Kidney glomerular epithelial cell (primary cell): ENCODE results near the gene TIMM8B.
"Not testable (repeated sequence)": the region's sequence is repeated elsewhere in the genome, so short reads cannot be mapped to it uniquely, and the experiment has no call there.

Experiments used
- DNase-seq: peaks from one replicate; lab custom pipeline; 2025; lab: John Stamatoyannopoulos, UW

TIMM8B gene

GRCh38 chr11:112086422-112087191 is at the start of gene TIMM8B, which contains the start of gene SDHD:
TIMM8B (minus strand) TSS chr11:112086756; CDS start chr11:112086723, 33 bp downstream.
SDHD (plus strand) TSS chr11:112086873; CDS start chr11:112086908, 35 bp downstream.
- peak; percentile 93 for DNase-seq

GRCh38 chr11:112134473-112134872 is 47.9 kb upstream of the TIMM8B start:
- no peak for DNase-seq

DNA sequence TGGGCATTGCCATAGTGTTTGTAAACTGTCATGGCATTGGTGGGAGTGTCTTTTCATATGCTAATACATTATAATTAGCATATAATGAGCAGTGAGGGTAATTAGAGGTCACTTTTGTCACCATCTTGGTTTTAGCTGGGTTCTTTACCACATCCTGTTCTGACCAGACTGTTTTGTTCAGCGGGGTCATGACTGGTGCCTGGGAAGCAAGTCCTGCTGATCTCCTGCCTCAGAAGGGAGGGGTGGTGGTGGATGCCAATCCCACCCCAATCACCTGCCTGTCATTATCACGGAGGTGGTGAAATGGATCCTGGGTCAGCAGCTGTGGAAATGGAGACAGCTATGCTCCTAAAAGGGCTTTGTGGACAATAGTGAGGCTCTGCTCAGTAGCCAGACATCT is 46.2 kb upstream of the TIMM8B start:
- no peak for DNase-seq

DNA sequence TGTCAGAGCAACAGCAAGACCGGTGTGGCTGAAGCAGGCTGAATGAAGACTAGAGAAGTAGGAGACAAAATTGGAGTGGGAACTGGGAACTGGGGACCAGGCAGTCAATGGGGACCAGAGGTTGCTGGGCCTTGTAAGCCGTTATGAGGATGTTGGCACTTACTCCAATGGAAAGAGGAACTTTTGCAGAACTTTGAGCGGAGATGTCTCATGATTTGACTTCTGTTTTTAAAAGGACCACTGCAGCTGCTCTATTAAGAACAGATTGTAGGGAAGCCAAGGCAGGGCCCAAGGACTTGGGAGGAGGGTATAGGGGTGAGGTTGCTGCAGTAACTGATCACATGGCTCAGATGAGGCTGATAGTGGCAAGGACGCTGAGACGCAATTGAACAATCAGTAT is 43.1 kb upstream of the TIMM8B start:
- no peak for DNase-seq

- DNase-seq = peak; percentile 43
Observed at GRCh38 chr11:112128483-112129121, 42.0 kb upstream of the TIMM8B start.

DNA sequence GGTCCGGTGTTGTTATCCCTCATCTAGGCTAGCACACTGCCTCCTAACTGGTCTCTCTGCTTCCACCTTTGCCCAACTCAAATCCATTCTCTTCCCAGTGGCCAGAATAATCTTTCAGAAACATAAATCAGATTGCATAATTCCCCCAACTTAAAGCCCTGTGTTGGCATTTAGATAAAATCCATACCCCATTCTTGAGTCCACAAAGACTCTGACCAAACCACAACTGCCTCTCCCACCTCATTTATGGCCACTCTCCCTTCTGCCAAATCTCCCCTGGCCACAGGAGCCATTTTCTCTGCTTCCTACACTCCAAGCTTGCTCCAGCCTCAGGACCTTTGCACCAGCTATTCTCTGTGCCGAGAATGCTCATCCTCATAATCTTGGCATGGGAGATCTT is 40.5 kb upstream of the TIMM8B start:
- DNase-seq = no peak

DNA sequence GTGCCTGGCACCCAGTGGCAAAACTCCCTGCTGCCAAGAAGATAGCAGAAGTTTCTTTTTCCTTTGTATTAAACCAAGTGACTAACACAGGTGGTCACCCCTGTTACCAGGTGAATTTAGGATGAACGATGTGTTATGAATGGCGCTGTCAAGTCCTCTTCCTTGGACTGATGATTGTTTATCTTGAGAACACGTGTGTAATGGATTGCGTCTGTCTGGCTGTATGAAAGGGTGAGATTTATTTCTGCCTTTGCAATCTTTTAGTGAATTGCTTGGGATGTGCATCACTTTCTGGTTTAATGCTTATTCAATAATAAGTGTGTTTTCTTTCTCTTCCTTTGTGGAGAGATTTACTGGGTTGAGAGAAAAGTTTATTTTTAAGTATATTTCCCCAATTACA is 36.6 kb upstream of the TIMM8B start:
- no peak for DNase-seq

DNA sequence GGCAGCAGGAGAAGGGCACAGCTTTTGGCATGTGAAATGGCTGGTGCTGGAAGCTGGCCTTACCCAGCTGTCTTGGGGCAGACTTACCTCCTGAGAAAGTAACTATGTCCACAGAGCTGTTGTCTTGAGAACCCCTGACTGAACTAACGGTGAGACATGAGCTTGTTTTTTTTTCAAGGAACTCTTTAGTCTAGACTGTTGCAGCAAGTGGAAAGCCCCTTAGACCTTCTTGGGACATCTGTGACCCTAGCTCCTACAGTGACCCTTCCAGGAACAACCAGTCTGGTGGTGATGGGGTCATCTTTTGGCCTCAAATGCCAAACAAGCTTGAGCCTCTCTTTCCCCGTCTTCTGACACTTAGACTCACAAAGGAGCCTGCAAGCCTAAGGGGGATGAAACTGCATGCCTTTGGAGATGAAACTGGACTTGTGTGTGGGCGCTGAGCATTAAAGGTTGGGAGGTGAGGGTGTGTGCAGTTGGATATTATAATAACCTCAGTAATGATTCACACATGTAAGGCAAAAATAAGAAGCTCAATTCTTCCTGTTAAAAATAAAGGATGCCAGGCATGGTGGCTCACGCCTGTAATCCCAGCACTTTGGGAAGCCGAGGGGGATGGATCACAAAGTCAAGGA is 35.5 kb upstream of the TIMM8B start:
- DNase-seq = no peak

DNA sequence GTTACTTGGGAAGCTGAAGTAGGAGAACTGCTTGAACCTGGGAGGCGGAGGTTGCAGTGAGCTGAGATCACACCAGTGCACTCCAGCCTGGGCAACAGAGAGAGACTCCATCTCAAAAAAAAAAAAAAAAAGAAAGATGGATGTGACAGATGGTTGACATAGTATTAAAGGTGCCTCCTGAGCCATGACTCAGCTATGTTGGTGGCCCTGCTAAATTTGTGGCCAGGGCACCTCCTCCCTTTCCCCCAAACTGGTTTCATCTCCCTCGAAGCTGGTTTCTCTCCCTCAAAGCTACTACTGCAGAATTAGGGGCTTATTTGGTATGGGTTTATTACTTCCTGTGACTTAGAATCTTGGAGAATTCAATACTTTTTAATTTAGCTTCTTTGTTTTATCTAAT is 31.6 kb upstream of the TIMM8B start:
- DNase-seq = no peak

- no peak for DNase-seq
Observed at GRCh38 chr11:112115386-112115785, 28.8 kb upstream of the TIMM8B start.

DNA sequence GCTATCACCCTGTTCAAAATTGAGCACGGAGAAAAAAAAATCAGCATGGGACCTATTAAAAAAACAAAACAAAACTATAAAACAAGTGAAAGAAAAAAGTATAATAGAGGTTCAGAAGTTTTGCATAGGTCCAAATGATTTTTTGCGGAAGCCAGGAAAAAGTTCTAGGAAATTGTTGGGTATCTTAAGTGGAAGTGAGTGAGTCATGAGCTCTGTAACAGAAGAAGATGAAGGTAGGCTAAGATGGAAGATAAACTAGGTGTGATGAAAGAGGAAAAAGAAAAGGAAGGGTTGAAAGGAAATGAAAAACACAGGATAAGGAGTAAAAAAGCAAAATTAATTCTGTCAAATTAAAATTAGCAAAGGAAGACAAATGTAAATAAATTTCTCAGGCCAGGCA is 27.9 kb upstream of the TIMM8B start:
- DNase-seq = no peak

DNA sequence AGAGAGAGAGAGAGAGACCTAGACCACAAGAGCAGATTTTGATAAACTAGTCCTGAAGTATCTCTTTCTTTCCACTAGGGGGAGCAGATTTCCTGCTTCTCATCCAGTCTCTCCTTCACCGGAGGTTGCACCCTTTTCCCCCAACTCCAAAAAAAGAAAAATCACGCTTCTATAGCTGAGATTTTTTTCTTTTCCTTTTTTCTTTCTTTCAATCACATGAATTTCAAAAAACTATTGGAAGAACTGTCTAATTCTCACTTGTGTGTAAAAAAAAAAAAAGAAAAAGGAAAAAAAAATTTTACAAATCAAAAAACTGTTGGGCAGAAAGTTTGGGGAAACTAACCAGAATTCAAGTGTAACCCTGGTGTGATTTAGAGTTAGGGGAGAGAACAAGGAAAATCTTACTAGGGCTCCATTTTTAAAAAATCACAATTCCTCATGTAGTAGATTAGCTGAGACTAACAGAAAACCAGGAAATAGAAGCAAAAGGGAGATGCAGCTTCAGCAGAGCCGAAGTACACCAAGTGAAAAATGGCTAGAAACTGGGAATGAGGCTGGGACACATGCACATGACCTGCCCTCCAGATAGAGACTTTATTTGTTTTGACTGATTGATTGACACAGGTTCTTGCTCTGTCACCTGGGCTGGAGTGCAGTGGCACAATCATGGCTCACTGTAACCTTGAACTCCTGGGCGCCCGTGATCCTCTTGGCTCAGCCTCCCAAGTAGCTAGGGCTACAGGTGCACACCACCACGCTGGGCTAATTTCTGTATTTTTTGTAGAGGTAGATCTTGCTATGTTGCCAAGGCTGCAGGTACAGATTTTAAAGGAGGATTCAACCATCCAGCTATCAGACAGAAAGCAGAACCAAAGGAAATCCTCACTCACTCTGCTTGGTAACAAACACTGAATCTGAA is 27.2 kb upstream of the TIMM8B start:
- DNase-seq = peak; percentile 60

- DNase-seq = peak; percentile 35
Observed at GRCh38 chr11:112106070-112106469, 19.5 kb upstream of the TIMM8B start.

- DNase-seq = no peak
Observed at GRCh38 chr11:112103446-112103845, 16.9 kb upstream of the TIMM8B start.

DNA sequence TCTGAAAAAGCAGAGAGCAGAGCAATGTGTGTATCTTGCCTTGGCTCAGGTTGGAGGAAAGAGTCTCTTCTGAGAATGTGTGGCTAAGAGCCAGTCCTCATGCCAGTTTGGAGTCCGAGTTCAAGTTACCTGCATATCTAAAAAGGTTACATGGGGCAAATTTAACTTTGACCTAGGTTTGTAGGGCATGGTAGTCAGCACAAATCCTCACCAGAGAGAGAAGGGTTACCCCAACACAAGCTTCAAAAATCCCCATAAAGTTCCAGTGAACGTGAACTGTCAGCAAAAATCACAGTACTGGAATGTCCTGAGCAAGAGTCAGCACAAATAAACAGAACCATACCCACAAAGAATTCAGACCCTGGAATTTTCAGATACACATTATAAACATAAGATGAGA is 13.9 kb upstream of the TIMM8B start:
- peak; percentile 7 for DNase-seq

DNA sequence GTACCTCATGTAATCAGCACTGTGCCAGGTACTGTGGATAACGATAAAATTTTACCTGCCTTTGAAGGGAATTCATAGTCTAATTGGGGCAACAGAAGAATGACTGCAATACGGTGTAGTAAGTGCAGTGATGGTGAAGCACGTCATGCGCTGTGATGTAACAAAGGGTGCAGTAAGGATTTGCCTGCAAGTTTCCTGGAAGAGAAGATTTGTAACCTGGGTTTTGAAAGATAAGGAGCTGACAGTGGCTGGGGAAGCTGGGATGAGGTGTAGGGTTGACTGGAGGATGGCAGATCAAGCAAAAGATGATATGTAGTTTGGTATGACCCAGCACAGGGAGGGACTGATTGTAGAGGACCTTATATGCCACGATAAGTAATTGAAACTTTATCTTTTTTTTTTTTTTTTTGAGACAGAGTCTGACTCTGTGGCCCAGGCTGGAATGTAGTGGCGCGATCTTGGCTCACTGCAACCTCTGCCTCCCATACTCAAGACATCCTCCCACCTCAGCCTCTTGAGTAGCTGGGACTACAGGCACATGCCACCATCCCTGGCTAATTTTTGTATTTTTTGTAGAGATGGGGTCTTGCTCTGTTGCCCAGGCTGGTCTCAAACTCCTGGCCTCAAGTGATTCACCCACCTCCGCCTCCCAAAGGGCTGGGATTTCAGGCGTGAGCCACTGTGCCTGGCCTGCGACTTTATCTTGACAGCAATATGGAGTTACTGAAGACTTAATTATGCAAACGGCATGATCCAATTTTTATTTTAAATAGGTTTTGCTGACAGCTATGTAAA is 11.4 kb upstream of the TIMM8B start:
- DNase-seq = no peak

DNA sequence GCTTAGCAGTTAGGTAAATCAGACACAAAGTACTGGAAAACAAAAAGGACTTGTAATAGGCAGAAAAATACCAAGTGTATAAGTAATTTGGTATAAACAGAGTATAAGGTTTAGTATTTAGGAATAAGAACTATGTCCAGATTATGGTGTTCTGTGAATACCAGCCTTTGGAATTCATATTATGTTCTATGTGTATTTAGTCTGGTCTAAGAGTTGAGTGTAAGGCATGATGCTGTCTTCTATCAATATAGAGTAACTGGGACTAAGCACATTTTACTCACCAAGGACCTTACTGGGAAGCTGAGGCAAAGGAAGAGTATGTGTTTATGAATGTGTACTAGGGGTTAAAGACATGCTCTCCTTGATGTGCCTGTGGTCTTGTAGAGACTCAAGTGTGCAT is 9.6 kb upstream of the TIMM8B start:
- DNase-seq = no peak

DNA sequence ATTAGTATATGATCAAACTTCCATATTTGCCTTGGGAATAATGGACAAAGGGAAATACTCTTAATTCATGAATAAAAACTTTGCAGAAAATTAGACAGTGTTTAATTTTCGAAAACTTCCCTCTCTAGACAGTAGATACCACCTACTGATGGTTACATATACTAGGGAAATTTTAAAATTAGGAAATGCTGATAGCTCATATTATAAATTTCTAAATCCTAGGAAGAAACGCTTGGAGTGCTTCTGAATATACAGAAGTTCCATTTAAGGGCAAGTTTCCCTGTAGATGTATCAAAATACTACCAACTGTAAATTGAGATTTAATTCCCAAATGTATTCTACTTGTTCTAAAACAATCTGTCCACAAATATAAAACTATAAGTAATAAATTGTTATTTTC is 8.7 kb upstream of the TIMM8B start:
- DNase-seq = not testable (repeated sequence)

DNA sequence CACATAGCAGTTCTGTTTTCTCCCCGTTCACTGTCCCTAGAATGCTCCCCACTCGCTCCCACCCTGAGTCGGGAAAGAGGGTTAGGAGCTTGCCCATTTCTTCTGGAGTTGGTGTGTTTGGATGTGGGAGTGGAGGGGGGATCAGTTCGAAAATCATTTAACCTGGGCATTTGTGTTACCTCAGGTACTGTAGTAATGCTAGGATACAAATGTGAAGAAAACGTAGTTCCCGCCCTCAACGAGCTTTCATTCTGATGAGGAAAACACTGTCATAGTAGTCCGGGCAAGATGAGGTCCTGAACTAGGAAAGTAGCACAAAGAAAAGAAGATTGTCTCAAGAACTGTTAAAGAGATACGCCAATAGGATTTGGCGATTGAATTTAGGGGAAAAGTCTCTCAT is 656 bp upstream of the TIMM8B start:
- no peak for DNase-seq

DNA sequence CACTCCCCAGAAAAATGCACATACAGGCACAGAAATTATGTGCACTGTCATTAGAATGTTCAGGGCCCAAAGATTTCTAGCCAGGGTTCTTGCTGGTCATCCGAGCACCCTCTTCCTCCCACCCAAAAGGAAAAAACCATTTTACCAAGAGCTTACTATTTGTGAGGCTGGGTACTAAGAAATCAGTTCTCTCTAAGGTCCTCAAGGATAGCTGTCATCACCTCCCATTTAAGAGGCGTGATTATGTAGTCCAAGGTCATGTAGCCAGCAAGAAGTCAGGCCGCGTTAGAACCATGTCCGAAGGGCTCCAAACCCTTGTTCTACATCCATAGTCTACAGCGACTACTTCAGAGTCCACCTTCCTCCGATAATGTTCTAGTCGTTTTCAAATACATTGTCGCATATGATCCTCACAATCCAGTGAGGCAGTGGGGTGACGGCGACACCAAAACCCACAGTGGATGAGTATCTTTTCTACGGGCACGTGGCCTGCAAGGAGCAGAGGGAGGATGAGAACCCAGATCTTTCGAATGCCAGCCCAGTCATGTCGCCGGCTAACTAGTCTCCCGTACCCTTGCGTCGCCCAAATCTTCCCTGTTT is 634 bp downstream of the TIMM8B start:
- DNase-seq = peak; percentile 35

DNA sequence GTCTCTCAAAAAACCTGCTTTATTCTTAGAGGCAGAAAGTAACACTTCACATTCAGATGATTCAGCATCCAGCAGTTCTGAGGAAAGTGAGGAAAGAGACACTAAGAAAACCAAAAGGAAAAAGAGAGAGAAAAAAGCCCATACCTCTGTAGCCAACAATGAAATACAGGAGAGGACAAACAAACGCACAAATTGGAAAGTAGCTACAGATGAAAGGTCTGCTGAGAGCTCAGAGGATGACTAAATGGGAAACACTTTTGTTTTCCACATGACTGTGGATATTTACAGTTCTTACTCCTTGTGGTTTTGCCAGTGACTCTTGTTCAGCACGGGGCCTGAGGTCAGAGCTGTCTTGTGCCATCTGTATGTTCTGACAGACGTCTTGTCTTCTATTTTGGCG is 3.8 kb downstream of the TIMM8B start:
- no peak for DNase-seq
